ENCODE data around the gene USP24.

DNA sequence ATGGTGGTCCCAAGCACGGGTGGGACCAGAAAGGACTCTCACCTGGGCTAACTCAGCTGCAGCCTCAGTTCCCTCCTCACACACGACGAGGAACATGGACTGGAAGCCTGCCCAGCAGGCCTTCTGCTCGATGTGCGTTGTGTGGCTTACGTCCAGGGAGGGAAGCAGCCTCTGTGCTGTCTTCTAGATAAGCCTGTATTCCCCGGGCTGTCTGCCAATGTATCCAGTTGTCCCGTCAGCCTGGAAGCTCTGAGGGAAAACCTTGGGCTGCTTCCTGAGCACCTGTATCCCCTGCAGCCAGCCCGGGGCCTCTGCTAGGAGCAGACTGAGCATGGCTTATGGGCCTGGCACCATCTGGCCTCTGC lies 165.3 kb downstream of the USP24 start:
- TF ChIP-seq SUZ12 (IDR thresholded peaks at IDR 0.05; ENCODE audit: extremely low read depth, insufficient read depth, insufficient read length): no peak
- TF ChIP-seq ZNF274 (IDR thresholded peaks at IDR 0.05; ENCODE audit: low read depth, low read length): no peak
- no peak for TF ChIP-seq YY1 (IDR thresholded peaks at IDR 0.05; ENCODE audit: insufficient read depth, insufficient read length)
